HepG2 (cell line): ENCODE results near the gene SIGMAR1. TPM values are rescaled to one million over a fixed set of nuclear protein-coding genes. Genes with fewer than 3 reads are reported as not detected.

ENCODE experiments used
- ATAC-seq: fragments of 200-7000 bp; cut with Tn5 transposase; 3 replicates; pipeline ENCODE4 v1.9.1; 2020; ENCODE audit warnings: mild to moderate bottlenecking, moderate library complexity
- BruUV-seq: library from RNA; stranded (reverse); fragments of 400-500 nt; replicated peaks from 2 replicates; lab custom pipeline; 2021; lab: Mats Ljungman, UMichigan
- CTCF ChIA-PET: fragments of 300-600 bp; formaldehyde crosslinking; extraction: SDS; loops from one replicate; lab custom pipeline; 2021; ENCODE audit warnings: low total read pairs, inconsistent platforms, low intra/inter-chr PET ratio; lab: Yijun Ruan, JAX
- POLR2A ChIA-PET: fragments of 350-600 bp; sonication (Branson Sonifier 250); formaldehyde crosslinking; loops from one replicate; lab custom pipeline; 2020; ENCODE audit warnings: antibody characterized with exemption, inconsistent platforms; lab: Yijun Ruan, JAX
- DNase-seq: peaks from one replicate; pipeline ENCODE4 v3.0.0-alpha.2; 2015; ENCODE audit warnings: low spot score
- FAIRE-seq: peaks from 3 replicates; lab custom pipeline; 2011; peaks lifted over from hg19 to GRCh38; lab: Jason Lieb, UNC
- H2AFZ ChIP-seq: one replicate; pipeline ENCODE4 v1.6.1; 2011; ENCODE audit warnings: low read length, inconsistent platforms
- H3K27ac ChIP-seq: fragments of 300-600 bp; 3 replicates; pipeline ENCODE4 v1.8.0; 2011; ENCODE audit warnings: mixed run types, mild to moderate bottlenecking, mixed read lengths, low read length, inconsistent platforms; ENCODE audit not compliant: insufficient read depth; ENCODE audit errors: extremely low read length
- H3K27me3 ChIP-seq, 2 experiments: fragments of 200-600 bp in 1 of 2; 2 replicates in 1 of 2; 3 replicates in 1 of 2; pipeline versions ENCODE4 v1.6.0 to v1.8.0; 2011; ENCODE audit warnings: low read length in 2 of 2, mild to moderate bottlenecking in 2 of 2, moderate library complexity in 2 of 2, inconsistent platforms in 1 of 2; ENCODE audit not compliant: insufficient read depth in 2 of 2, control insufficient read depth in 1 of 2
- H3K36me3 ChIP-seq, 2 experiments: fragments of 200-600 bp in 1 of 2; replicated peaks in 1 of 2; 2 replicates in 1 of 2; 3 replicates in 1 of 2; pipeline versions ENCODE4 v1.5.1 to v1.8.0; 2011; ENCODE audit warnings: low read length in 2 of 2, inconsistent platforms in 1 of 2; ENCODE audit not compliant: insufficient read depth in 2 of 2, control insufficient read depth in 1 of 2
- H3K4me1 ChIP-seq: 2 replicates; pipeline ENCODE4 v1.5.1; 2012; ENCODE audit warnings: low read length, inconsistent platforms; ENCODE audit not compliant: insufficient read depth
- H3K4me2 ChIP-seq: 2 replicates; pipeline ENCODE4 v1.6.0; 2011; ENCODE audit warnings: low read depth, low read length, inconsistent platforms
- H3K4me3 ChIP-seq, 3 experiments: fragments of 200-600 bp in 1 of 3; sonication (generic), shearing (Covaris generic) in 1 of 3; replicated peaks in 1 of 3; 2 replicates each; pipeline ENCODE4 v1.5.1; 2011 to 2016; ENCODE audit warnings: low read length in 3 of 3, inconsistent platforms in 2 of 3, low read depth in 2 of 3, mild to moderate bottlenecking in 2 of 3, control low read depth in 1 of 3, mixed read lengths in 1 of 3; ENCODE audit not compliant: insufficient read depth in 1 of 3
- H3K79me2 ChIP-seq: one replicate; pipeline ENCODE4 v1.6.1; 2011; ENCODE audit warnings: low read length, inconsistent platforms; ENCODE audit not compliant: insufficient read depth
- H3K9ac ChIP-seq: 2 replicates; pipeline ENCODE4 v1.6.0; 2011; ENCODE audit warnings: mild to moderate bottlenecking, low read depth, low read length, inconsistent platforms; ENCODE audit not compliant: insufficient read depth
- H3K9me3 ChIP-seq: 2 replicates; pipeline ENCODE4 v1.5.1; 2012; ENCODE audit warnings: mild to moderate bottlenecking, low read length
- H4K20me1 ChIP-seq: 2 replicates; pipeline ENCODE4 v1.6.0; 2011; ENCODE audit warnings: inconsistent platforms, mild to moderate bottlenecking, low read length, moderate library complexity; ENCODE audit not compliant: insufficient read depth
- ADNP ChIP-seq: sonication (generic); formaldehyde crosslinking; IDR thresholded peaks from 2 replicates; pipeline ENCODE4 v1.4.0; 2020; ENCODE audit warnings: missing genetic modification reagents
- AGO2 ChIP-seq: fragments of 200-400 bp; formaldehyde crosslinking; optimal IDR thresholded peaks from 2 replicates; pipeline ENCODE3; 2017; ENCODE audit warnings: mild to moderate bottlenecking, low read depth, low read length, moderate library complexity
- CEBPG ChIP-seq: IDR thresholded peaks from 2 replicates; pipeline ENCODE4 v1.6.1; 2016
- FOXA3 ChIP-seq: IDR thresholded peaks from 2 replicates; pipeline ENCODE4 v1.6.1; 2016; ENCODE audit warnings: missing genetic modification reagents, missing compliant biosample characterization
- KDM6A ChIP-seq: IDR thresholded peaks from 2 replicates; pipeline ENCODE4 v1.6.1; 2016; ENCODE audit warnings: low read depth
- PCBP2 ChIP-seq: fragments of 200-400 bp; formaldehyde crosslinking; optimal IDR thresholded peaks from 2 replicates; pipeline ENCODE3; 2018; ENCODE audit warnings: low read length, low read depth; ENCODE audit not compliant: poor library complexity, severe bottlenecking
- PRMT3 ChIP-seq: sonication (generic); formaldehyde crosslinking; IDR thresholded peaks from 2 replicates; pipeline ENCODE4 v1.8.1; 2022; ENCODE audit warnings: low read depth, mild to moderate bottlenecking, moderate library complexity, missing genetic modification reagents, borderline replicate concordance
- RBAK ChIP-seq: sonication (generic); formaldehyde crosslinking; IDR thresholded peaks from 2 replicates; pipeline ENCODE4 v1.5.1; 2020; ENCODE audit warnings: mild to moderate bottlenecking, missing genetic modification reagents
- RXRB ChIP-seq: IDR thresholded peaks from 2 replicates; pipeline ENCODE4 v1.6.1; 2016; ENCODE audit warnings: borderline replicate concordance, missing genetic modification reagents, missing compliant biosample characterization
- ZFP91 ChIP-seq: sonication (generic); formaldehyde crosslinking; IDR thresholded peaks from 2 replicates; pipeline ENCODE4 v1.9.0; 2022; ENCODE audit warnings: missing genetic modification reagents, mild to moderate bottlenecking, borderline replicate concordance
- ZNF232 ChIP-seq: sonication (generic); formaldehyde crosslinking; IDR thresholded peaks from 2 replicates; pipeline ENCODE4 v1.4.0; 2020; ENCODE audit warnings: missing genetic modification reagents, borderline replicate concordance
- ZNF274 ChIP-seq: sonication (generic); formaldehyde crosslinking; IDR thresholded peaks from 2 replicates; pipeline ENCODE4 v1.5.1; 2020; ENCODE audit warnings: mild to moderate bottlenecking, missing genetic modification reagents
- ZNF275 ChIP-seq: sonication (generic); formaldehyde crosslinking; IDR thresholded peaks from 2 replicates; pipeline ENCODE4 v1.8.0; 2022; ENCODE audit warnings: missing genetic modification reagents, mild to moderate bottlenecking, inconsistent platforms, borderline replicate concordance
- ZNF883 ChIP-seq: sonication (generic); formaldehyde crosslinking; IDR thresholded peaks from 2 replicates; pipeline ENCODE4 v1.5.1; 2020; ENCODE audit warnings: mild to moderate bottlenecking, missing genetic modification reagents; ENCODE audit errors: not compliant biosample characterization
- WGBS: methylation state at CpG from one replicate; pipeline ENCODE4 v1.1.6; 2017; ENCODE audit warnings: low lambda C conversion rate; 5-methylcytosine and 5-hydroxymethylcytosine counted together
- in situ Hi-C: cut with HindIII; loops from 2 replicates; pipeline ENCODE4 v1.10.0; 2017; ENCODE audit warnings: low pct_unique_long_range_greater_than_20kb; ENCODE audit not compliant: extremely low pct_ligation_motif_present
- intact Hi-C: fragments of 100-400 bp; cut with micrococcal nuclease; formaldehyde crosslinking; loops from one replicate; pipeline ENCODE4 v1.10.0; 2022; ENCODE audit not compliant: unreplicated experiment
- polyA plus RNA-seq, 8 experiments: library from polyadenylated mRNA; depleted of rRNA in 3 of 8; stranded (reverse) in 7 of 8; unstranded in 1 of 8; fragments of >200 nt; fragmentation: Illumina TruSeq in 4 of 8; extraction: Trizol in 4 of 8; gene quantifications; 2 replicates each; pipeline versions ENCODE4 v1.2.1 to v1.2.3, GENCODE V29; 2011 to 2016; ENCODE audit warnings: low read depth in 4 of 8, missing spikeins in 1 of 8, mixed read lengths in 1 of 8; ENCODE audit not compliant: insufficient read depth in 1 of 8
- total RNA-seq, 5 experiments: library from RNA; depleted of rRNA; stranded (reverse); fragments of >200 nt; fragmentation: Illumina TruSeq; extraction: Trizol; gene quantifications; 2 replicates each; pipeline ENCODE4 v1.2.3, GENCODE V29; 2016; ENCODE audit warnings: low read depth in 1 of 5

The SIGMAR1 gene
- total and polyA plus RNA-seq, 2 of the 13 experiments (the other 11 are each of a cell fraction or from before 2014, with no cell fraction given) = 38.9 to 60.8 TPM

GRCh38 chr9:34611251-34611810 lies 26.3 kb downstream of the SIGMAR1 start (continued):
- 0 out of 2 replicates have a peak, but pooled peaks have one; percentile 14 for TF ChIP-seq ZFP91 (CRISPR knock-in tag)
- TF ChIP-seq RXRB = no peak
- no peak for TF ChIP-seq FOXA3 (CRISPR knock-in tag)
- TF ChIP-seq PCBP2 = no peak
- TF ChIP-seq ZNF883 = no peak
- peak; percentile 4; the same call in 1 of the 2 replicates for TF ChIP-seq ZNF232 (CRISPR knock-in tag)

- Histone ChIP-seq H3K4me3 (peak overlapping the region; percentile 84 to 91 (median 89)), H3K9me3 (no peaks in the 10 kb centered on the region), H3K27ac (no peak overlapping the region), H2AFZ (no peak overlapping the region), H3K9ac (peak overlapping the region; percentile 95), H3K36me3 (no peaks in the 10 kb centered on the region), H3K4me2 (peak overlapping the region; percentile 77), H3K27me3 (no peaks in the 10 kb centered on the region), H4K20me1 (no peaks in the 10 kb centered on the region; the same call in 1 of the 2 replicates), H3K79me2 (peaks cover 6% of the 10 kb centered on the region), H3K4me1 (peaks cover 40% of the 10 kb centered on the region)
- no peak for ATAC-seq
- CTCF ChIA-PET = no interaction called here
- intact Hi-C loops (no loop called here), in situ Hi-C loops (no loop called here)
- whole genome bisulfite sequencing = 86% methylated on average over 2 of the region's 20 CpGs
- POLR2A ChIA-PET = interaction anchor here (1.2 to 2.2 kb wide), 2 partner anchors 9 to 27 kb away, joined by 4 to 13 read pairs; partner anchors contain the start of genes DCTN3 and SIGMAR1
- no peak for FAIRE-seq
- BruUV-seq = no TSS peak
- no peak for DNase-seq
- TF ChIP-seq ZNF275 (no peak), RBAK (CRISPR knock-in tag) (no peak), CEBPG (CRISPR knock-in tag) (no peak), PRMT3 (no peak), ADNP (CRISPR knock-in tag) (no peak), ZNF274 (CRISPR knock-in tag) (peak; percentile 23; the same call in 1 of the 2 replicates), AGO2 (peak; percentile 65), KDM6A (no peak)
Measured at GRCh38 chr9:34610434-34611206, 27.0 kb downstream of the SIGMAR1 start.
